ENCODE measurements around the gene ZIC4.

GRCh38 chr3:147392625-147392946 lies 13.8 kb downstream of the ZIC4 start:
- TF ChIP-seq, protein P1, sequence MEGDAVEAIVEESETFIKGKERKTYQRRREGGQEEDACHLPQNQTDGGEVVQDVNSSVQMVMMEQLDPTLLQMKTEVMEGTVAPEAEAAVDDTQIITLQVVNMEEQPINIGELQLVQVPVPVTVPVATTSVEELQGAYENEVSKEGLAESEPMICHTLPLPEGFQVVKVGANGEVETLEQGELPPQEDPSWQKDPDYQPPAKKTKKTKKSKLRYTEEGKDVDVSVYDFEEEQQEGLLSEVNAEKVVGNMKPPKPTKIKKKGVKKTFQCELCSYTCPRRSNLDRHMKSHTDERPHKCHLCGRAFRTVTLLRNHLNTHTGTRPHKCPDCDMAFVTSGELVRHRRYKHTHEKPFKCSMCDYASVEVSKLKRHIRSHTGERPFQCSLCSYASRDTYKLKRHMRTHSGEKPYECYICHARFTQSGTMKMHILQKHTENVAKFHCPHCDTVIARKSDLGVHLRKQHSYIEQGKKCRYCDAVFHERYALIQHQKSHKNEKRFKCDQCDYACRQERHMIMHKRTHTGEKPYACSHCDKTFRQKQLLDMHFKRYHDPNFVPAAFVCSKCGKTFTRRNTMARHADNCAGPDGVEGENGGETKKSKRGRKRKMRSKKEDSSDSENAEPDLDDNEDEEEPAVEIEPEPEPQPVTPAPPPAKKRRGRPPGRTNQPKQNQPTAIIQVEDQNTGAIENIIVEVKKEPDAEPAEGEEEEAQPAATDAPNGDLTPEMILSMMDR (IDR thresholded peaks at IDR 0.05 in 4 of 5, conservative IDR thresholded peaks at IDR 0.05 in 1 of 5) = no peak
- peak in 1 of 2 donors; percentile 4 for TF ChIP-seq POLR2A (IDR thresholded peaks at IDR 0.05)
